Activated naive CD8-positive, alpha-beta T cell treated with anti-CD3 and anti-CD28 coated beads, Interleukin-2, amount 10 ng/mL, durations not matched to agents 7 days and 5 days (primary cell): ENCODE data around the gene NUP43. TPM values are rescaled to one million over a fixed set of nuclear protein-coding genes. Genes with fewer than 3 reads are reported as not detected.

Experiments
- ATAC-seq: fragments of 150-1000 bp; cut with Tn5 transposase; one replicate; pipeline ENCODE4 v1.10.0; 2021; ENCODE audit warnings: low read depth, moderate library complexity
- POLR2A ChIA-PET: fragments of 350-600 bp; sonication (Branson Sonifier 250); formaldehyde crosslinking; loops from one replicate; lab custom pipeline; 2021; ENCODE audit warnings: antibody characterized with exemption; lab: Charles Lee
- DNase-seq: peaks from one replicate; pipeline ENCODE4 v3.0.0; 2021
- H3K27ac Mint-ChIP-seq: one replicate; pipeline ENCODE4 v1.8.0; 2022; ENCODE audit warnings: mild to moderate bottlenecking, mixed read lengths
- H3K27me3 Mint-ChIP-seq: one replicate; pipeline ENCODE4 v1.8.0; 2022; ENCODE audit warnings: mild to moderate bottlenecking, moderate library complexity, mixed read lengths
- H3K36me3 Mint-ChIP-seq: one replicate; pipeline ENCODE4 v1.8.0; 2021; ENCODE audit warnings: mild to moderate bottlenecking, mixed read lengths
- H3K4me1 Mint-ChIP-seq: one replicate; pipeline ENCODE4 v1.8.0; 2021; ENCODE audit warnings: mixed read lengths
- H3K4me3 Mint-ChIP-seq: one replicate; pipeline ENCODE4 v1.8.0; 2022; ENCODE audit warnings: mild to moderate bottlenecking, moderate library complexity, mixed read lengths
- H3K9me3 Mint-ChIP-seq: one replicate; pipeline ENCODE4 v1.8.0; 2021; ENCODE audit warnings: mixed read lengths
- total RNA-seq, 2 experiments: library from RNA; stranded (reverse); gene quantifications; one replicate each; pipeline ENCODE4 v1.2.3, GENCODE V29; 2021

The NUP43 gene, protein sequence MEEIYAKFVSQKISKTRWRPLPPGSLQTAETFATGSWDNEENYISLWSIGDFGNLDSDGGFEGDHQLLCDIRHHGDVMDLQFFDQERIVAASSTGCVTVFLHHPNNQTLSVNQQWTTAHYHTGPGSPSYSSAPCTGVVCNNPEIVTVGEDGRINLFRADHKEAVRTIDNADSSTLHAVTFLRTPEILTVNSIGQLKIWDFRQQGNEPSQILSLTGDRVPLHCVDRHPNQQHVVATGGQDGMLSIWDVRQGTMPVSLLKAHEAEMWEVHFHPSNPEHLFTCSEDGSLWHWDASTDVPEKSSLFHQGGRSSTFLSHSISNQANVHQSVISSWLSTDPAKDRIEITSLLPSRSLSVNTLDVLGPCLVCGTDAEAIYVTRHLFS
- total RNA-seq = 10 to 100 TPM; 61.2 to 67.6 TPM

DNA sequence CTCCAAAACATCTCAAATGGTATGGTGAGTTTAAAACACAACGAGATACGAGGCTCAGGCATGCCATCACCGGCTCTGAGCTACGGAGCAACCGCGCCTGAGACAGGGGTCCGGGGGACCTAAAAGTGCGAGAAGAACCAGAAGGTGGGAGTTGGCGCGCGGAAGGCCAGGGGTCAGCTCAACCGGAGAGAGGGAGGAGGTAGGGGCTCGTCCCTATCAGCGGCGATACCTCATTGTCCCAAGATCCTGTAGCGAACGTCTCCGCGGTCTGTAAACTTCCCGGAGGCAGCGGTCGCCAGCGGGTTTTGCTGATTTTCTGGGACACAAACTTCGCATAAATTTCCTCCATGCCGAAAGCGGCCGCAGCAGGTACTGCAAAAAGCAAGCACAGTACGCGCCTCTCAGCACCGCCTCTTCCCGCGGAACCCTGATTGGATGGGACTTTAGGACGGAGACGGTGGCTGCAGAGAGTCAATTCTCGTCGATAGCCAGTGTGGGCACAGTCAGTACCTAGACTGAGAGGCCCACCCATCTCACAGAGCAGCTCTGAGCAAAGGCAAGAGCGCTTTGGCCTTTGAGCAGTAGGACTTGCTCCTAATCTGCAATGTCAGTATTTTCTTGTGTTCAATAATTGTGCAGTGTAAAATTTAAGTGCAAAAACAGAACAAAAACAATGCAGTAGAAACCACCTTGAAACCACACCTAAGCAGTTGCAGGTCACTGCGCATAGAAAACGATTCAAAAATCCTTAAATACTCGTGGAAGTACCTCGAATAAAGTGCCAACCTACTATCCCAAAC lies at the start of gene NUP43:
Gene NUP43, minus strand, starts transcription at position 383 of the 800 bp plus-strand sequence. Its CDS starts 34 bp downstream, at position 349.
- peaks cover 23% of the 10 kb centered on the region for H3K4me1 Mint-ChIP-seq
- peak within 1 kb of the TSS; percentile 91 for H3K27ac Mint-ChIP-seq
- peak within 1 kb of the TSS; percentile 98 for H3K4me3 Mint-ChIP-seq
- POLR2A ChIA-PET = interaction anchor here (0.6 to 6.9 kb wide), 2 partner anchors 28 to 238 kb away, joined by 3 to 51 read pairs; partner anchors contain the start of gene LATS1
- peak; percentile 92 for DNase-seq
- peaks cover 5% of the 10 kb centered on the region for H3K36me3 Mint-ChIP-seq
- ATAC-seq = peak; percentile 67
- no peaks in the 10 kb centered on the region for H3K27me3 Mint-ChIP-seq
- H3K9me3 Mint-ChIP-seq = no peaks in the 10 kb centered on the region

DNA sequence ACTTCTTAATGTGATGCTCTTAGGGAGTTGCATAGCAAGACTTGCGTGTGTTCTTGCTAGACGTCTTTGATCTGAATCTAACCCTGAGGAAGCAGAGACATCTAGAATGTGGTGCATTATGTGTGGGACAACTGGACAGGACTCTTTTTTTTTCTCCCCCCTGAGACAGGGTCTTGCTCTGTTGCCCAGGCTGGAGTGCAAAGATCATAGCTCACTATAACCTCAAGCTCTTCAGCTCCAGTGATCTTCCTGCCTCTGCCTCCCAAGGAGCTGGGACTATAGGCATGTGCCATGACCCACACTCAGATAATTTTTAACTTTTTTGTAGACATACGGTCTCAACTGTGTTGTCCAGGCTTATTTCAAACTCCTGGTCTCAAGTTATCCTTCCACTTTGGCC lies 37.2 kb upstream of the NUP43 start:
- DNase-seq (no peak), ATAC-seq (no peak)
- Mint-ChIP-seq H3K4me1 (peaks cover 2% of the 10 kb centered on the region), H3K36me3 (peaks cover 34% of the 10 kb centered on the region), H3K9me3 (no peaks in the 10 kb centered on the region), H3K4me3 (no peak overlapping the region), H3K27ac (no peak overlapping the region), H3K27me3 (no peaks in the 10 kb centered on the region)
- POLR2A ChIA-PET = no interaction called here

DNA sequence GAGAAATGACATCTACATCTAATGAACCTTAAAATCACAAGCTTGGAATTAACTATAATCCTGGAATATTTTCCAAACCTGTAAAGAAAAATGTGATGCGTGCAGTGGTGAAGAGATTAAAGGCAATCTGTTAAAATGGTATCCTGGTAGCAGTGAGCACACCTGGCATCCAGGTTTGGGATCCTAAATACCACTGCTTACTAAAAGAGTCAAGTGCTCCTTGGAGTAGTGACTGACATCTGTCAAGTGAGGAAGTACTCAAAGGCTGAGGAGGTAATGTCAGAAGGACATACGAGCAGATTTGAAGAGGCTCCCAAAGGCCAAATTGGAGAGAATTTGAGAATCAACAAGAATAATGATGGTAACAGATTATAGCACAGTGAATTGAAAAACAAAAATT lies 36.0 kb upstream of the NUP43 start:
- Mint-ChIP-seq H3K27me3 (no peaks in the 10 kb centered on the region), H3K4me3 (no peak overlapping the region), H3K9me3 (no peaks in the 10 kb centered on the region), H3K4me1 (peaks cover 2% of the 10 kb centered on the region), H3K27ac (no peak overlapping the region), H3K36me3 (peaks cover 27% of the 10 kb centered on the region)
- DNase-seq (no peak), ATAC-seq (no peak)
- POLR2A ChIA-PET = no interaction called here

DNA sequence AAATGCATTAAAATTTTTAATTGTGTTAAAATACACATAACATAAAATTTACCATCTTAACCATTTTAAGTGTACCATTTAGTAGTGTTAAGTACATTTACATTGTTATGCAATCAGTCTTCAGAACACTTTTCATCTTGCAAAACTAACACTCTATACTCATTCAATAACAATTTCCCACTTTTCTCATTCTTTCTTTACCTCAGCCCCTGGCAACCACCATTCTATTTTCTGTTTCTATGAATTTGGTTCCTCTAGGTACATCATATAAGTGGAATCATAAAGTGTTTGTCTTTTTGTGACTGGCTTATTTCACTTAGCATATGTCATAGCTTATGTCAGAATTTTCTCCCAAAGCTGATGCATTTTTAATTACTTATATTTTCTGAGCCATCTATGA lies 35.4 kb upstream of the NUP43 start:
- no peak for ATAC-seq
- Mint-ChIP-seq H3K4me3 (no peak overlapping the region), H3K9me3 (no peaks in the 10 kb centered on the region), H3K27ac (no peak overlapping the region), H3K4me1 (peaks cover 2% of the 10 kb centered on the region), H3K27me3 (no peaks in the 10 kb centered on the region), H3K36me3 (peaks cover 25% of the 10 kb centered on the region)
- POLR2A ChIA-PET = no interaction called here
- no peak for DNase-seq

DNA sequence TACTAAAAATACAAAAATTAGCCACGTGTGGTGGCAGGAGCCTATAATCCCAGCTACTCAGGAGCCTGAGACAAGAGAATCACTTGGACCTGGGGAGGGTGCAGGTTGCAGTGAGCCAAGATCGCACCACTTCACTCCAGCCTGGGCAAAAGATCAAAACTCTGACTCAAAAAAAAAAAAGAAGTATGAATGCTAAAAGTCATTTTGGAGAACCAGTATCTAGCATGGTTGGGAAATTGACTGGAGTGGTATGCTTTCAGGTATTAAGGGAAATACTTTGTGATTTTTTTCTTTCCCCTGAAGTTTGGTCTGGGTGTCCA lies 33.3 kb upstream of the NUP43 start:
- ATAC-seq = no peak
- no peak for DNase-seq
- Mint-ChIP-seq H3K4me1 (peaks cover 2% of the 10 kb centered on the region), H3K4me3 (no peak overlapping the region), H3K36me3 (peaks cover 28% of the 10 kb centered on the region), H3K9me3 (no peaks in the 10 kb centered on the region), H3K27me3 (no peaks in the 10 kb centered on the region), H3K27ac (no peak overlapping the region)
- POLR2A ChIA-PET = interaction anchor here (0.6 kb wide), 1 partner anchor 53 kb away, joined by 5 read pairs; no protein-coding TSS in a partner anchor

DNA sequence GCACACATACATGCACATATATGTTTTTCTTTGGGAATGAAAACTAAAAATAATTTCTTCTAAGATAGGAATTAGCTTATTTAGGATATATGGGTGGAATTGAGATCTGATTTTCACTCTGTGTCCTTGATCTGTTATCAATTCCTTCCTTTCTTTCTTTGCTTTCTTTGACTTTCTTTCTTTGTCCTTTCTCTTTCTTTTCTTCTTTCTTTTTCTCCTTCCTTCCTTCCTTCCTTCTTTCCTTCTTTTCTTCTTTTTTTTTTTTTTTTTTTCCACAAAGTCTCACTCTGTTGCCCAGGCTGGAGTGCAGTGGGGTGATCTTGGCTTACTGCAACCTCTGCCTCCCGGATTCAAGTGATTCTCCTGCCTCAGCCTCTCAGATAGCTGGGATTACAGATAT lies 31.3 kb upstream of the NUP43 start:
- Mint-ChIP-seq H3K4me1 (peaks cover 2% of the 10 kb centered on the region), H3K36me3 (peaks cover 22% of the 10 kb centered on the region), H3K27ac (no peak overlapping the region), H3K9me3 (no peaks in the 10 kb centered on the region), H3K4me3 (no peak overlapping the region), H3K27me3 (no peaks in the 10 kb centered on the region)
- POLR2A ChIA-PET = interaction anchor here (0.6 to 0.7 kb wide), 2 partner anchors 27 to 41 kb away, joined by 4 read pairs; no protein-coding TSS in a partner anchor
- no peak for DNase-seq
- ATAC-seq = no peak

DNA sequence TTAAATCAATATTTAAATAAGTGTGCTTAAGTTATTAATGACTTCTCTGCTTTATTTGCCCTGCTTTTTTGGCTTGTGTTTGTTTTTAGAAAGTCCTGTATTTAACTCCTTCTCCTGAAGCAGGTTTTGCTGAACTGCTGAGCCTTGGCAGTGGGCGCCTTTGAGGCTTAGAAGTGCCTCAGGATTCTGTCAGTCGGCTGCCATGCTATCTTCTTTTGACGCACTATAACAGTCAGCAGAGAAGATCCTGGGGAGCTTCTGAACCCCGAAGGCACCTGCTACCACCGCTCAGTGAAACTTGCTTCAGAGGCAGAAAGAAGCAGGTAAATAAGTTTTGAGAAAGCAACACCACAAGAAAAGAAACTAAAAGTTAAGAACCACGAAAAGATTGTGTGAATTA lies 25.6 kb upstream of the NUP43 start:
- Mint-ChIP-seq H3K4me3 (no peak overlapping the region), H3K36me3 (peaks cover 39% of the 10 kb centered on the region), H3K4me1 (peaks cover 1% of the 10 kb centered on the region), H3K9me3 (no peaks in the 10 kb centered on the region), H3K27ac (no peak overlapping the region), H3K27me3 (no peaks in the 10 kb centered on the region)
- ATAC-seq = no peak
- POLR2A ChIA-PET = no interaction called here
- DNase-seq = no peak

DNA sequence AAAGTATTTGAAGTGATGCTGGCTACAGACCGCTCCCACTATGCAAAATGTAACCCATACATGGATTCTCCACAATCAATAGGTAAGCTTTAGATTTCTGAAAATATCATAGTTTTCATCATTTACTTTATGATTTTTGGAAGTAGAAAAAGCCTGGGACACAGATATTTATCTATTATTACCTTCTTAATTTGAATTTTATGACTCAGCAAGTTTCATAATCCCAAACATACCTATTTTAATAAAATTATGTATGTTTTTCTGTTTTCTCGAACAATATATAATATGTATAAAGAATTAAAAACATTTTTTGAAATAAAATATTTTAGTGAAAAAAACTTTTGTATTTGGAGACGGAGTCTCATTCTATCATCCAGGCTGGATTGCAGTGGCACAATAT lies 24.9 kb upstream of the NUP43 start:
- POLR2A ChIA-PET = no interaction called here
- Mint-ChIP-seq H3K27ac (no peak overlapping the region), H3K36me3 (peaks cover 45% of the 10 kb centered on the region), H3K4me1 (peaks cover 1% of the 10 kb centered on the region), H3K27me3 (no peaks in the 10 kb centered on the region), H3K9me3 (peaks cover 3% of the 10 kb centered on the region), H3K4me3 (no peak overlapping the region)
- ATAC-seq (no peak), DNase-seq (no peak)

DNA sequence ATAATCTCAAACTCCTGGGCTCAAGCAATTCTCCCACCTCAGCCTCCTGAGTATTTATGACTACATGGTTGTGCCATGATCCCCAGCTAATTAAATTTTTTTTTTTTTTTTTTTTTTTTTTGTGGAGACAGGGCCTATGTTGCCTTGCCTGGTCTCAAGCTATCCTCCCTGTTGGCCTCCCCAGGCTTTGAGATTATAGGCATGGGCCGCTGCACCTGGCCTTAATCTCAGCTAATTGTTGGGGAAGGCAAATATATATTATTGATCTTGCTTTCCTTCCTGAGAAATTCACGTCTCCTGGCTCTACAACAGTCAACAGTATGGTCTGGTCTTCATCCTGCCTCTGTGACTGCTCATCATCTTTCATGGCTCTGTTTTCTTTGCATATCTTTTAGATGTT lies 23.3 kb upstream of the NUP43 start:
- no peak for DNase-seq
- peak overlapping the region; percentile 9 for H3K27ac Mint-ChIP-seq
- POLR2A ChIA-PET = interaction anchor here (0.6 kb wide), 1 partner anchor 13 kb away, joined by 3 read pairs; no protein-coding TSS in a partner anchor

DNA sequence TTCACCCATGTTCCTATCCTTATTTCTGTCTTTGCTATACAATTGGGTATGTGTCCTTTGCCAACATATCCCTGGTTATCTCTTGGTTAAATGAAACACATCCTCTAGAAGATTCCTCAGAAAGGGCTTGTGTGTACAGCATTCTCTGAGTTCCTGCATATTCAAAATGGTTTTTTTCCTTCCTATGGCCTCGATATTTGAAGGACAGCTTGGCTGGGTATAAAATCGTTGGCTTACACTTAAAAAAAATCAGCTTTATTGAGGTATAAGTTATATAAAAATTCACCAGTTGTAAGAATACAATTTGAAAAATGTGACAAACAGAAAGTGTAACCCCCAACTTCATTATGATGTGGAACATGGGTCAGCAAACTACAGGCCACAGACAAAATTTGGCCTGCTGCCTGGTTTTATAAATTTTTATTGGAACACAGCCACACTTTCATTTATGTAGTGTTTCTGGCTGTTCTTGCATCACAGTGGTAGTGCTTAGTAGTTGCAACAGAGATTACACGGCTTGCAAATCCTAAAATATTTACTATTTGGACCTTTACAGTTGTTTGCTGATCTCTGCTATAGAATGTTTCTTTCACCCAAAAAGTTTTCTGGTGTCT lies 19.9 kb upstream of the NUP43 start:
- peaks cover 10% of the 10 kb centered on the region for H3K9me3 Mint-ChIP-seq
- no peak overlapping the region for H3K4me3 Mint-ChIP-seq
- H3K27me3 Mint-ChIP-seq = no peaks in the 10 kb centered on the region
- peaks cover 45% of the 10 kb centered on the region for H3K36me3 Mint-ChIP-seq
- no peak overlapping the region for H3K27ac Mint-ChIP-seq
- POLR2A ChIA-PET = no interaction called here
- no peak for ATAC-seq
- DNase-seq = no peak
- peaks cover 2% of the 10 kb centered on the region for H3K4me1 Mint-ChIP-seq

More for the DNA sequence above, 23.3 kb upstream of the NUP43 start:
- Mint-ChIP-seq H3K9me3 (peaks cover 5% of the 10 kb centered on the region), H3K4me1 (peaks cover 1% of the 10 kb centered on the region), H3K27me3 (no peaks in the 10 kb centered on the region), H3K36me3 (peaks cover 47% of the 10 kb centered on the region), H3K4me3 (no peak overlapping the region)
- no peak for ATAC-seq

DNA sequence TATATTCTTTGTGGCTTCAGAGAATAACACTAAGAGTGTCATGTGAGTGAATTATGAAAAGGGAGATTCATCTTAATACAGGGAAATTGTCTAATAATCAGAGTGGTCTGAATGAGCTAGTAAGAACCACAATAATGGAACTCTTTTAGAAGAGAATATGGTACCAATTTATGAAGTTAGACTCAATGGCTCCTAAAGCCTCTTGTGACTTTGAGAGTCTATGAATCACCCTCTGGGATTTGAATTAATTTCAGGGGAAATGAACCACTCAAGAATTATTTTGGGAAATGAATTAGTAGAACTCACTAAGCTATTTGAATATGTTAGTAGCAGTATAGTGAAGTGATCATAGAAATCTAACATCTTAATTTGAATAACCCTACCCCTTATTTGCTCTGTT lies 17.5 kb upstream of the NUP43 start:
- H3K36me3 Mint-ChIP-seq = peaks cover 47% of the 10 kb centered on the region
- POLR2A ChIA-PET = interaction anchor here (0.5 kb wide), 1 partner anchor 157 kb away, joined by 3 read pairs; no protein-coding TSS in a partner anchor
- no peaks in the 10 kb centered on the region for H3K27me3 Mint-ChIP-seq
- DNase-seq (no peak), ATAC-seq (no peak)
- H3K4me1 Mint-ChIP-seq = peaks cover 7% of the 10 kb centered on the region
- no peak overlapping the region for H3K4me3 Mint-ChIP-seq
- peaks cover 10% of the 10 kb centered on the region for H3K9me3 Mint-ChIP-seq
- no peak overlapping the region for H3K27ac Mint-ChIP-seq

DNA sequence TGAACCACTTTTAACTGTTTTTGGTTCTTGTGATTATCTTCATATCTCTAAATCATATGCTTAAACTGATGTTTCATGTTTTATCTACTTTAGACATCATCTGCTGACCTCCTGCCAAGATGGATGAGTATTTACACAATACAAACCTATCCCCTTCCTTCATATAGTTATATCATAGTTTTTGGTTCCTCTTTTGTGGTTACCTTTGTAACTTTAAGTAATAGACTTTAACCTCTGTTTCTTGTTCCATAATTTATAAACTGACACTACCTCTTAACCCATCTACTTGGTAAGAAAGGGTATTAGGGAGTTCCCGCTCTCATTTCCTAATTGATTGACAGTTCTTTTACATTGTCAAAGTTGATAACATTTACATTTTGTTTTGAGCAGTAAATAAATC lies 15.1 kb upstream of the NUP43 start:
- DNase-seq (no peak), ATAC-seq (no peak)
- H3K27me3 Mint-ChIP-seq = no peaks in the 10 kb centered on the region
- peaks cover 30% of the 10 kb centered on the region for H3K36me3 Mint-ChIP-seq
- no peak overlapping the region for H3K27ac Mint-ChIP-seq
- POLR2A ChIA-PET = no interaction called here
- no peak overlapping the region for H3K4me3 Mint-ChIP-seq
- H3K9me3 Mint-ChIP-seq = peaks cover 7% of the 10 kb centered on the region
- peaks cover 7% of the 10 kb centered on the region for H3K4me1 Mint-ChIP-seq

DNA sequence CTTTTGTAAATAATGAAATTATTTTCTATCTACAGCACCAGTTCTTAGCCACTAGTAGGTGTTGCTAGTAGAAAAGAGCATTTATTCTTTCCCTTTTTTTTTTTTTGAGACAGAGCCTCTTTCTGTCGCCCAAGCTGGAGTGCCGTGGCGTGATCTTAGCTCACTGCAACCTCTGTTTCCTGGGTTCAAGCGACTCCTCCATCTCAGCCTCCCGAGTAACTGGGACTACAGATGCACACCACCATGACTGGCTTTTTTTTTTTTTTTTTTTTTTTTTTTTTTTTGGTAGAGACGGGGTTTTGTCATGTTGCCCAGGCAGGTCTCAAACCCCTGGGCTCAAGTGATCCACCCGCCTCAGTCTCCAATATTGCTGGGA lies 9.9 kb upstream of the NUP43 start:
- Mint-ChIP-seq H3K9me3 (no peaks in the 10 kb centered on the region), H3K36me3 (peaks cover 21% of the 10 kb centered on the region), H3K27ac (no peak overlapping the region), H3K27me3 (no peaks in the 10 kb centered on the region), H3K4me1 (peaks cover 17% of the 10 kb centered on the region), H3K4me3 (no peak overlapping the region)
- POLR2A ChIA-PET = interaction anchor here (0.6 kb wide), 1 partner anchor 13 kb away, joined by 3 read pairs; no protein-coding TSS in a partner anchor
- ATAC-seq (no peak), DNase-seq (no peak)
